ENCODE results near the gene PPP3R1. TPM values are rescaled to one million over a fixed set of nuclear protein-coding genes. Genes with fewer than 3 reads are reported as not detected.

PPP3R1 gene
- total RNA-seq, 1 donor = 38.6 TPM

DNA sequence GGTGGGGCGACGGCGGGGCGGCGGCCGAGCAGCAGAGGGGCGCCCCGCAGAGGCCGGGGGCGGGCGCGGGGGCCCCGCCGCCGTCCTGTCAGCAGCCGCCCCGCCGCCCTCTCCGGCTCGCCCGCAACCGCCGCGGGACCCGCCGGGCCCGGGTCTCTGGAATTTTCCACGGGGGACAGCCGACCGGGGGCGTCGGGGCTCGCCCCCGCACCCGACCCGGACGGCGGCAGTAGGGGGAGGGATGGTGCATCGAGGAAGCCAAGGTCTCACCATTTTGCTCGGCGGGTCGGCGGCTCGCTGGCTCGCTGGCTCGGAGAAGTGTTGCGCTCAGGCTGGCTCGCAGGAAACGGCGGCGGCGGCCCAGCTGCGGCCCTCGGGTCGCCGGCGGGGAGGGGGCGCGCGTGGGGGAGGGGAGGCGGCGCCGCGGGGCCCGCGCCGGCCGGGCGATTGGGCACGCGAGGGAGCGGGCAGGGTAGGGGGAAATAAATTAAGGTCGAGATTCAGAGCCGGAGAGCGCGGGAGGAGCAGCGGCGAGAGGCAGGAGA is 405 bp downstream of the PPP3R1 start:
- DNase-seq (ENCODE audit: low read depth) = no peak
- H3K4me3 ChIP-seq (ENCODE audit: low read depth, low read length) = peak overlapping the region; percentile 85
- TF ChIP-seq, protein P1, sequence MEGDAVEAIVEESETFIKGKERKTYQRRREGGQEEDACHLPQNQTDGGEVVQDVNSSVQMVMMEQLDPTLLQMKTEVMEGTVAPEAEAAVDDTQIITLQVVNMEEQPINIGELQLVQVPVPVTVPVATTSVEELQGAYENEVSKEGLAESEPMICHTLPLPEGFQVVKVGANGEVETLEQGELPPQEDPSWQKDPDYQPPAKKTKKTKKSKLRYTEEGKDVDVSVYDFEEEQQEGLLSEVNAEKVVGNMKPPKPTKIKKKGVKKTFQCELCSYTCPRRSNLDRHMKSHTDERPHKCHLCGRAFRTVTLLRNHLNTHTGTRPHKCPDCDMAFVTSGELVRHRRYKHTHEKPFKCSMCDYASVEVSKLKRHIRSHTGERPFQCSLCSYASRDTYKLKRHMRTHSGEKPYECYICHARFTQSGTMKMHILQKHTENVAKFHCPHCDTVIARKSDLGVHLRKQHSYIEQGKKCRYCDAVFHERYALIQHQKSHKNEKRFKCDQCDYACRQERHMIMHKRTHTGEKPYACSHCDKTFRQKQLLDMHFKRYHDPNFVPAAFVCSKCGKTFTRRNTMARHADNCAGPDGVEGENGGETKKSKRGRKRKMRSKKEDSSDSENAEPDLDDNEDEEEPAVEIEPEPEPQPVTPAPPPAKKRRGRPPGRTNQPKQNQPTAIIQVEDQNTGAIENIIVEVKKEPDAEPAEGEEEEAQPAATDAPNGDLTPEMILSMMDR (IDR thresholded peaks at IDR 0.05; ENCODE audit: insufficient read depth, low read length) = no peak

DNA sequence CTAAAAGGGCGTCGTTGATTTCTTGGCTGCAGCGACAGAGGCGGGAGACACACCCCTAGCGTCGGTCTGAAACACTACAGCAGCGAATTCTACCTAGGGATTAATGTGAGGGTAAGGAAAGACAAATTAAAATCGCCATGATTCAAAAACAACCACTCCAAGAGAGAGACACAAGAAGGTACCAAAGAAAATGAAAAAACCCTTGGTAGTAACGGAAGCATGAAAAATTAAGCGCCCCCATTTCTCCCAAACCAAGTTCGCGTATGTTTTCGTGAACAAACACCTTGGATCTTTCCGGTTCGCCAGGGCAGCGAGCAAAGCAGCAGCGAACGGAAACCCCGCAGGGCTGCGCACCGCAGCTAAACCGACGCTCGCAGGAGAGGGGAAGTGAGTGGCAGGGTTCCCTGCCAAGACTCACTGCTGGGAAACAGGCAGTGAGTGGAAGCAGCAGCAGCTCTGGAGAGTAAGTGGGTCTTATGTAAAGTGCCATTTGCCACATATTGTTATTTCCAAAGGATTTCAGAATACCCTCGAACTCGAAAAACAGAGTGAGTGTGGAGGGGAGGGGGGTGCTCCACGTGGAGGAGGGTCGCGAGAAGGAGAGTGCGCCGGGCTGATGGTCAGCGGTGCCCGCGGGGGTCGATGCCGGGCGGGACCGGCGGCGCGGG is 1.0 kb downstream of the PPP3R1 start:
- peak overlapping the region; percentile 85 for H3K4me3 ChIP-seq (ENCODE audit: low read depth, low read length)
- DNase-seq (ENCODE audit: low read depth) = peak; percentile 75
- TF ChIP-seq, protein P1 (IDR thresholded peaks at IDR 0.05; ENCODE audit: insufficient read depth, low read length) = peak; percentile 82

DNA sequence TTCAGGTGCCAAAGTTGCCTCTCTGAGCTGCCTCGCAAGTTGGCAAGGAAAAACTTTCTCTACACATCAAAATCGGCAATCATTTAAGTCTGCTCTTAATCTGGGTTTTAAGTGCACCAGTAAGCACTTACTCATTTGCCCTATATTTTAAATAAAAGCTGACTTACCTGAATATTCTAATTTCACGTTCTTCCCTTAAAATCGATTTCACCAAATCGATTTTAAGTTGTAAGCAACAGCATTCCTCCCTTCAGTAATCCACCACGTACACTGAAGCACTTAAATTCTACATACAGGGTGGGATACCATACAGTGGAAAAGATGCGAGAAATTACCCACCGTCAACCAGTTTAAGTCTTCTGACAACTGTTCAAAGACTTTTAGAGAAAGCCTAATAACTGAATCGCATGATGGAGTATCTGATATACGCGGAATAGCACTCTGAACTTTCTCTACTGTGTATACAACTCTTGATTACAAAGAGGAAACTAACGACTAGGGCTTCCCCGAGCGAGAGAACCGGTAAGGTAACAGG is 1.6 kb downstream of the PPP3R1 start:
- TF ChIP-seq, protein P1 (IDR thresholded peaks at IDR 0.05; ENCODE audit: insufficient read depth, low read length) = no peak
- peak overlapping the region; percentile 85 for H3K4me3 ChIP-seq (ENCODE audit: low read depth, low read length)
- no peak for DNase-seq (ENCODE audit: low read depth)

DNA sequence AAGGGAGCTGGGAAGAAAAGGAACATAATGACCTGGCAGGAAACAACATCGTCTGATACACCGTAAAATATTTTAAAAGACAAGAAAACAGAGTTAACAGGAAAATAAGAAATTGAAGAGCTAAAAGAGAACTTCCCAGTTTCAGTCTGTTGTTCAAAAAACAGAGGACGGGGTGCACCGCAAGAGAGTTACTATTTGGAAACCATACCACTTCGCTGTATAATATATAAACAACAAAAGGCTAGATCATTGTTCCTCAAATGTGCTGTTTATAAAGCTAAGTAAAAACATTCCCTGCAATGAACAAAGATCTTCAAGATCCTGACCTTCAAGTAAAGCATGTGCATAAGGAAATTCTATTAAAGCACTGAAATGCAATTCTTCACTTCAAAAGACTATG is 2.1 kb downstream of the PPP3R1 start:
- DNase-seq (ENCODE audit: low read depth) = no peak
- H3K4me3 ChIP-seq (ENCODE audit: low read depth, low read length) = peak overlapping the region; percentile 85
- TF ChIP-seq, protein P1 (IDR thresholded peaks at IDR 0.05; ENCODE audit: insufficient read depth, low read length) = no peak

DNA sequence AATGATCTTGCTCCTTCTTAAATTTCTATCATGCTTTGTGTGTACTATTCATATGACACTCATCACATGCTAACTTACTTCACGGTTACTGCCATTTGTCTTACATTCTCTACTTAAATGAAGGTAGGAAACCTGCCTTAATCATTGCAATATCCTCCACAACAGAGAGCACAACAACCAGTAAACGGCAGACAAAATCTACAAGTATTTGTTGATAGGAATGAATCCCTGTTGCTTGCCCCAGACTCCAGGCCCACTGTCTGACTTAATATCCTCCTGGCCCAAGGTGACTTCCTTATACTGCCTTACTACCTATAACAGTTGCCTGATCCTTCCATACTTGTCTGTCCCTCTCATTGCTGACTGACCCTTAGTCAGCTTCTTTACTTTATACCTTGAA is 3.5 kb downstream of the PPP3R1 start:
- TF ChIP-seq, protein P1 (IDR thresholded peaks at IDR 0.05; ENCODE audit: insufficient read depth, low read length) = no peak
- H3K4me3 ChIP-seq (ENCODE audit: low read depth, low read length) = no peak overlapping the region
- DNase-seq (ENCODE audit: low read depth) = no peak

DNA sequence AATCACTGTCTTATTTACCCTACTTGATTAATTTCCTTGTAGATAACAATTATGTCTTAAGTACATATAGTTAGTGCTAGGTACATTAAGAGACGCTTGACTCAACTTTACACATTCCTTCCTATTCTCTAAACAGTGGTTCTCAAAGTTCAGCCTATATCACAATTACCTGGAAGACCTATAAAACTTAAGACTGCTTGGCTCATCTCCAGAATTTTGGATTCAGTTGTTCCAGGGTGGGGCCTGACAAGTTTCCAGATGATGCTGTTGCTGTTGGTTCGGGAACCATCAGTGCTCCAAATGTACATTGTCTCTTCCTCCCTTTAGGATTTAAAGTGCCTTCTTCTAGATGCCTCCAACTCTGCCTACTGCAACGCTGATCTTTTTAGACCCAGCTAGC is 4.0 kb downstream of the PPP3R1 start:
- no peak overlapping the region for H3K4me3 ChIP-seq (ENCODE audit: low read depth, low read length)
- DNase-seq (ENCODE audit: low read depth) = no peak
- TF ChIP-seq, protein P1 (IDR thresholded peaks at IDR 0.05; ENCODE audit: insufficient read depth, low read length) = no peak
